GM15510 (cell line): ENCODE measurements around the gene RGP1.

ENCODE experiments used
- POLR2A ChIP-seq: IDR thresholded peaks from 3 replicates; pipeline ENCODE4 v1.6.1; 2011; ENCODE audit warnings: borderline replicate concordance; ENCODE audit not compliant: insufficient read length; ENCODE audit errors: extremely low read depth

RGP1 gene

DNA sequence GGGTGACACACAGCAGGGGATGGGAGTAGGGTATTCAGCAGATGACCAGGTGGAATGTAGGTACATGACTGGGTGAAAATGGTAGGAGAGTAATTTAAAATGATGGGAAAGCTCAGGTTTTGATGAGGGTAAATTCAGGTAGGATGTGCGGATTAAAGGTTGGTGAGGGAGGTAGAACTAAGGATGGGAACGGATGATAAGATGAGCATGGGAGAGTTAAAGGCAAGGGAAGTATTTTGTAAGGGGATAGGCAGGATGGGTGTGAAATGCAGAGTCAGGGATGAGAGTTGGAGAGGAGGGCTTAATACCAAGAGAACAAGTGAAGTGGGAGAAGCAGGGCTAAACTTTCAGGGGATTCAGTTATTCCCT is 18.6 kb upstream of the RGP1 start:
- TF ChIP-seq POLR2A: no peak

DNA sequence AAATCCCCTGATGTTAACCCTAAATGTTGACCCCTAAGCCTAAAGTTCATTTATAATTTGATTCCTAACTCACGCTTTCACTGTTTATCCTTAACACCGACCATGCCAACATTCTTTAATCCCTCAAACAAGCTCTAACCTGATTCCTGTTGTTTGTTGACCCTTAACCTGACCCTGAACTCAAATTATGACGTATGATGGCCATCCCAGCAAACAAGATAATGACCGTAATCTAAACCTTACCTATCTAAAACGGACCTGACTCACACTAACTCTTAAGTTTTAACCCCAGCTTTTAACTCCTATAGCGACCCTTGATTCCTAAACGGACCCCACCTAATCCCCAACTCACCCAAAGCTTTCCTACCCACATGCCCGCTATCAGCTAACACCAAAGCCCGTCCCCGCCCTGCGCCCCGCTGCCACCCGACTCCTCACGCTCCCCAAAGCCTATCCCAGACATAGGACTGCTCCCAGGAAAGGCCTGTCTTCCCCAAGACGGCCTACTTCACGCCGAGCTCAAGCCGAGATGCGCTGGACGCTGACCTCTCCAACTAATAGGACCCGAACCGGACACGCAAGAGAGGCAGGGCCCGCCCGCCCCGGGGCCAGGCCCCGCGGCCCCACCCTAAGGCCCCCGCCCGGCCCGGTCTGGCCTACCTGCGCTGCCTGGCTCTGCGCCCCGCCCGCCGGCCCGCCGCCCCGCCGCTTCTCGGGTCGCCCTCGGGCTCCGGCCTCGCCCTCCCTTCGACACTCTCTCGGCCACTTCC is 17.5 kb upstream of the RGP1 start:
- TF ChIP-seq POLR2A: no peak

DNA sequence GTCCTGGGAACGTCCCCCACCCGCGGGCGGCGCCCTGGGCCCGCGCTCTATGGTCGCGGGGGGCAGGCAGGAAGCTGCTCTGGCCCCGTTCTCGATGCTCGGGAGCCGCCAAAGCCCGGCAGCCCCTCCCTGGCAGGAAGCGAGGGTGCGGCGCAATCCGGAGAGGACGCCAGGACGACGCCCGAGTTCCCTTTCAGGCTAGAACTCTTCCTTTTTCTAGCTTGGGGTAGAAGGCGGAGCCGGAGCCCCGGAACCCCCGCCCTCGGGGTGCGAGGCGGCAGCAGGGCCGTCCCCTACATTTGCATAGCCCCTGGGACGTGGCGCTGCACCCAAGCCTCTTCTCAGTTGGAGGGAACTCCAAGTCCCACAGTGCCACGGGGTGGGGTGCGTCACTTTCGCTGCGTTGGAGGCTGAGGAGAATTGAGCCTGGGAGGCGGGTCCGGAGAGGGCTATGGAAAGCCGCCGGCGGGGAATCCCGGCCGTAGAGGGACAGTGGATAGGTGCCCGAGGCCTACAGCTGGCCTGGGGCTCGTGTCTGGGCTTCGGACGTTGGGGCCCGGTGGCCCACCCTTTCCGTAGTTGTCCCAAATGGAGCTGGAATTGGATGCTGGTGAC is 16.8 kb upstream of the RGP1 start, which contains the start of the genes CREB3 and TLN1:
CREB3 (plus strand) TSS at position 482 of the 615 bp plus-strand sequence; CDS start at position 589, 107 bp downstream.
TLN1 (minus strand) TSS at position 11 of the 615 bp plus-strand sequence. CDS start 6,501 bp downstream, outside the sequence.
- peak; percentile 78 for TF ChIP-seq POLR2A

DNA sequence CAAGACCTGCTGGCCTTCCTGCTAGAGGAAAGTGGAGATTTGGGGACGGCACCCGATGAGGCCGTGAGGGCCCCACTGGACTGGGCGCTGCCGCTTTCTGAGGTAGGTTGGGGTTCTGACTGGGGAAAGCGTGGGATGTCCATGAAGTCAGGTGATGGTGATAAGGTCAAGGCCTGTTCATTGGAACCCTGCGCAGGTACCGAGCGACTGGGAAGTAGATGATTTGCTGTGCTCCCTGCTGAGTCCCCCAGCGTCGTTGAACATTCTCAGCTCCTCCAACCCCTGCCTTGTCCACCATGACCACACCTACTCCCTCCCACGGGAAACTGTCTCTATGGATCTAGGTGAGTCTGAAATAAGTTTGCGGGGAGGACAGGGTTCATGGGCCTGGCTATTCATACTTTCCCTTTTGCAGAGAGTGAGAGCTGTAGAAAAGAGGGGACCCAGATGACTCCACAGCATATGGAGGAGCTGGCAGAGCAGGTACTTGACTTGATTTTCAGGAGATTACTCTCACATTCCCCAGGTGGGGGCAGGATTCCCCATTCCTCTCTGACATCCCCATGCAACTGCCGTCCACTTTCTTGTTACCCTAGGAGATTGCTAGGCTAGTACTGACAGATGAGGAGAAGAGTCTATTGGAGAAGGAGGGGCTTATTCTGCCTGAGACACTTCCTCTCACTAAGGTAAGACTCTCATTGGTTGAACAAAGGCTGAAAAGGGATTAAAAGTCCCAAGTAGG is 16.1 kb upstream of the RGP1 start:
- TF ChIP-seq POLR2A: no peak

DNA sequence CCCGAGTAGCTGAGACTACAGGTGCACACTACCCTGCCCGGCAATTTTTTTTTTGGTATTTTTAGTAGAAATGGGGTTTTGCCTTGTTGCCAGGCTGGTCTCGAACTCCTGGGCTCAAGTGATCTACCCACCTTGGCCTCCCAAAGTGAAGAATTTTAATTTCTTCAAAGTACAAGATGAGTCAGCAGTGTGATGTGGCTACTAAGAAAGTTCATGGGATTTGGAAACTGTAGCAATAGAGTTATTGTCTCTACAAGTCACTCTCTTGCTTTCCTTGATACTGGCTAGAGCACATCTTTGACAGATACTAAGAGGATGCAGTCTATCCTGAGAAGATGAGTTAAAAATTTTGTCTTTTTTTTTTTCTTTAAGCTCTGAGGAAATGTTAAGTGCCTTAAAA is 15.0 kb upstream of the RGP1 start:
- no peak for TF ChIP-seq POLR2A

DNA sequence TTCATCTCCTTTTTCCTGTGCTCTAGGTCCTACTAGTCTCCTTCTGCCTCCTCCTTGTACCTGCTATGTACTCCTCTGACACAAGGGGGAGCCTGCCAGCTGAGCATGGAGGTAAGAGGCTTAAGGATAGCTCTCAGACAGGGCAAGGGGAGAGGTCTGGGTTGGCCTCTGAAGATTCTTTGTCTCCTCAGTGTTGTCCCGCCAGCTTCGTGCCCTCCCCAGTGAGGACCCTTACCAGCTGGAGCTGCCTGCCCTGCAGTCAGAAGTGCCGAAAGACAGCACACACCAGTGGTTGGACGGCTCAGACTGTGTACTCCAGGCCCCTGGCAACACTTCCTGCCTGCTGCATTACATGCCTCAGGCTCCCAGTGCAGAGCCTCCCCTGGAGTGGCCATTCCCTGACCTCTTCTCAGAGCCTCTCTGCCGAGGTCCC is 12.9 kb upstream of the RGP1 start:
- TF ChIP-seq POLR2A: no peak

DNA sequence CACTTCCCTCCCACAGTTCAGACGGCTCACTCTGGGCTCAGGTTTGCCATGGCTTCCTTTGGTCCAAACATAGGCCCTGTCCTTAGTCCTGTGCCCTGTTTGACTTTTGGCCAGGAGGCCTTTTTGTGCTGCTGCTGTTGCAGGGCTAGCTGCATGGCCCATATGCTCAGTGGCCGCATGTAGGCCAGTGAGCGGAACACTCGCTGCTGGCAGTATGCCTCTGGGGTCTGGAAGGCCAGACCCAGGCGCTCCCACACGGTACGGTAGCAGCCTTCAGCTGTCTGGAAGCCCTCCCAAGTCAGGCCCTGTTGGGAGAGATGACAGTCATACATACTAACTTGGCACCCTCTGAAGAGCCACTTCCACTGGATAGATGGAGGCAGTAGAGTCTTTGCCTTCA is 11.9 kb upstream of the RGP1 start:
- TF ChIP-seq POLR2A: no peak

DNA sequence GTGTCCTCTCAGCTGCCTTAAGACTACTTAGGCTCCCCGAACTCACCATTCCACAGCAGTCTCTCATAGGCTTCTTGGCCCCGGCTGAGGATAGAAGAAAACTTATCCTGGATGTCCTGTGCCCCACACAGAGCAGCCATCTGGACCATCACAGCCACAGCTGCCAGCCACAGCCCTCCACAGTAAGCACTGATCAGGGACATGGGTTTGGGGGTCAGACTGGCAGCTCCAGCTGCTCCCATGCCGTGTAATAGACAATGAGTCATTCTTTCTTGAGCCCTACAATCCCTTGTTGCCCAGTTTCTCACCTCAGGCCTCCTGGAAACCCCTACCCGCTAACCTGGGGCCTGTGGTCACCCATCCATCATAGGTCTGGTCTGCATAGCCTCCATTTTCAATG is 10.9 kb upstream of the RGP1 start:
- TF ChIP-seq POLR2A: no peak

DNA sequence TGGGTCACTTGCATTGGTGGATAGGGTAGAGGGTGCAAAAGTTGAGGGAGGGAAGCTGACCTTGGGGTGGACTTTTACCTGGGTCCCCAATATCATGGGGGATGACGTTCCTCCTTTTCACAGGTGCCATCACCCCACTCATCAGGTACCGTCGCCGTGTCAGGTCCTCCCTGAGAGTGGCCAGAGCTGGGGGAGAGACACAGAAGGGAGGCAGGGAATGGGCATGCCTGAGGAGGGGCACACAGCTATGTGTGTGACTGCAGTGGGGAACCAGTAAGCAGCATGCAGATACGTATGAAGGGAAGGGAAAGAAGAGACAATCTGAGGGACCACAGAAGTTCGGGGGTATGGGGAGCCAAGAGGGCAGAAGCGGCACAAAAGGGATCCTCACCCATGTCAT is 10.2 kb upstream of the RGP1 start:
- no peak for TF ChIP-seq POLR2A

DNA sequence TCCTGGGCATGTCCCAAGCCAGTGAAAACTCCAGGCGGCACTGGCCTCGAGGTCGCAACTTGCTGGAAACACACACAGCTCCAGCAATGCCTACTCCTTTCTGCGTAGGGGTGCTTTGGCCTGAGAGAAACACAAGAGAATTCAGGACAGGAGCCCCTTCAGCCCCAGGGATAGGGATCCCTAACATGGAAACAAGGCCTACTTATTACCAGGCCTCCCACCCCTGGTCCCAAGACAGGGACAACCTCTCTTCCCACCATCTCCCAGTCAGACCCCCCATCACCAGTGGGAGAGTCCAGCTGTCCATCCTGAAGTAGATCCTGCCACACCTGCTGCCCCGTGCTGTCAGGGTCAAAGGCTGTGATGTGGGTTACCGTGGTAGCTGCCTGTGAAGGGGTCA is 8.8 kb upstream of the RGP1 start:
- TF ChIP-seq POLR2A: no peak

DNA sequence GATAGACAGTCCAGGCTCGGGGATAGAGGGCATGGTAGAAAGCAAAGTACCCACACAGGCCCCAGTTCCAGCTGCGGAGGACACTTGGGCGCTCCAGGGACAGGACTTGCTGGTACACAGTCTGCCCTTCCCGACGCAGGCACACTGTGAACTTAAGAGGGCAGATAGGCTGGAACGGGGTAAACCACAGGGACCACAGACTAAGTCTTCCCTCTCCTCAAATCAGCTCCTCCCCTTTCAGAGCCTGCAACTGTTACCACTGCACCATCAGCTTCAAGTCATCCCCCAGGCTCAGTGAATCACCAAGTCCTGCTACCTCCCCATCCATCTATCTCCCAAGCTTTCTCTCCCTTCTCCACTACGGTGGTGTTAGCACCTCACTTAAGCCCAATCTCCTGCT is 7.3 kb upstream of the RGP1 start:
- no peak for TF ChIP-seq POLR2A

DNA sequence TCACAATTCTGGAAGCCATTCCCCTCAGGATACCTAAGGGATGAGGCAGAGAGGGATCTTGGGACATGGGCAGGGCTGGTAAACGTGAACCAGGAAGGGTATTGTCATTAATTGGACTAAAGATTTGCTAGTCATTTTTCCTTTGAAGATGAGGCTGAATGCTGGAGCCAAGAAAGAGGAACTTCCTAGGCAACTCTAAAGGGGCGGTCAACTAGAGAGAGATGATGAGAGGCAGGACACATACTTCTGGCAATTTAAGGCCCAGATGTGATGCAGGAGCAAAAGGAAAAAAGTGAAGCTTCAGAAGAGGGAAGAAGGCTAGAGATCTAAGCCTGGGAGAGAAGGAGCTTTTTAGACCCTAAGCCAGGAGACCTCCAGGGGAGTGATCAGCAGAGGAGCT is 5.6 kb upstream of the RGP1 start:
- TF ChIP-seq POLR2A: no peak

DNA sequence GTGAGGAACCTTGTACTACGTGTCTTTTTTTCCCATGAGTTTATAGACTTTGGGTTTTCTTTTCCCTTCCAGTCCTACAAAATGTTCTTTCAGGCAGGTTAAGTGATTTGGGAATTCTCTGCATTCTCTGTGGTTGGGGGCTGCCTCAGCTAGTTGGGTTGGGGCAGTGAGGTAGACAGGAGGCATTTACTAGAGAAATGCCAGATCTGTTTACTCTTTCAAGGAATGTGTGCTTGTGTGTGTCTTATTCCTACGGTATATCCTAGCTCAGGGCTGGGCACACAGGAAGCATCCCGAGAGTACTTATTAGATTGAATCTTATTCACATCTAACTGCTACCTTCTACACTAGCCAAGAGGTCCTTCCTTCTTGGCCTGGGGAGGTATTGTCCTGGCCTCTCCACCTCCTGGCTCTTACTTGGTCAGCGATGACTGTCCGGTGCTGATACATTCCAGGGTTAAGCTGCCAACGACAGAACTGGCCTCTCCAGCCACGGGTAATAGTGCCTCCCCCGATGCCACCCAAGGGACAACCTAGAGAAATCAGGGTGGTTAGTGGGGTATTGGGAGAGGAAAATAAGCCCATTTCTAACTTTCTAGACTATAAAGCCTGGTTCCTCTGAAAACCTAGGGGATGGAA is 5.1 kb upstream of the RGP1 start:
- no peak for TF ChIP-seq POLR2A

DNA sequence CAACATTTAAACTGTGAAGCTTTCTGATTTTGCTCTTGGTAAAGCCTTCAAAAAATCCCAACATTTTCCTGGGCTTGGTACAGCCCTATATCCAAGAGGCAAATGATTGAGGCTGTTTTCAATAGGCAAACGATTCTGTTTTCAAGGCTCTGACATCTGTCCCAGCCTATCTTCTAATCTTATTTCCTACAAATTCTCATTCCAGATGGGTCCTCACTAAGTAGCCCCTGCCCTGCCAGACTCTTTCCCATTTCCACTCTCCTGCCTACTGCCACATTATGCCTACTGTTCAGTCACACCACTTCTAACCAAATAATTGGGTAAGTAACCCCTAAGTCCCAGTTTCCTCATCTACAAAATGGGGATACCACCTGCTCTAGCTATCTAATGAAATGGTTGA is 3.5 kb upstream of the RGP1 start:
- TF ChIP-seq POLR2A: no peak

DNA sequence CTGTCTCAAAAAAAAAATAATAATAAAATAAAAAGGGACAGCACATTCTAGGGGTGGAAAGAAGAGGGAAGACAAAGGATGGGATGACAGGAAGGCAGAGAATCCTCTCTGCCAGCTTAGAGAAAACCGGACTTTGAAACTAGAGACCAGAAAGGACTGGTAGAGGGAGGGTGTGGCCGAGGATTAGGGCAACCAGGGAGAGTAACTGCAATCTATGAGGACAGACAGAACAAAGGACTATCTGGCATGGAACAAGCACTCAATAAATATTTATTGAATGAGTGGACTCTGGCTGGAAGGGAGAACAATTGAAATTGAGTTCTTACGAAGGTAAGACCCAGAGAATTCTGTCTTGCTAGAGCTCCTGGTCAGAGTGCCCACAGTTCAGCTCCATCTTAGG is 2.5 kb upstream of the RGP1 start:
- TF ChIP-seq POLR2A: no peak
